Tibial nerve (tissue), 4 donors: ENCODE data around the gene CYB561D2. TPM values are rescaled to one million over a fixed set of nuclear protein-coding genes. Genes with fewer than 3 reads are reported as not detected.

Source experiments
- DNase-seq, 2 donors: peaks; one replicate each; pipeline ENCODE4 v3.0.0-alpha.2; 2019; ENCODE audit warnings: low spot score in 2 of 2
- H3K27ac ChIP-seq, 4 donors: fragments of 200-600 bp; sonication (generic) in 3 of 4; one replicate each; pipeline ENCODE4 v1.5.1; 2017 to 2019; ENCODE audit warnings: mild to moderate bottlenecking in 1 of 4
- H3K27me3 ChIP-seq, 2 donors: fragments of 200-600 bp; sonication (generic) in 1 of 2; one replicate each; pipeline versions ENCODE4 v1.5.1 to v1.6.0; 2017 to 2019
- H3K36me3 ChIP-seq, 3 donors: fragments of 200-600 bp; sonication (generic); one replicate each; pipeline ENCODE4 v1.5.1; 2018 to 2019
- H3K4me1 ChIP-seq, 4 donors: fragments of 200-600 bp; sonication (generic) in 3 of 4; one replicate each; pipeline ENCODE4 v1.5.1; 2017 to 2019
- H3K4me3 ChIP-seq, 4 donors: fragments of 200-600 bp; sonication (generic) in 3 of 4; one replicate each; pipeline ENCODE4 v1.5.1; 2017 to 2019; ENCODE audit warnings: mild to moderate bottlenecking in 1 of 4, moderate library complexity in 1 of 4
- H3K9me3 ChIP-seq, 4 donors: fragments of 200-600 bp; sonication (generic) in 3 of 4; one replicate each; pipeline ENCODE4 v1.5.1; 2017 to 2019
- EP300 ChIP-seq, 2 donors: sonication (generic); formaldehyde crosslinking; IDR thresholded peaks; one replicate each; pipeline ENCODE4 v1.6.1; 2017; ENCODE audit warnings: antibody characterized with exemption in 2 of 2, mild to moderate bottlenecking in 1 of 2
- POLR2A ChIP-seq, 2 donors: fragments of 450-650 bp; IDR thresholded peaks; one replicate each; pipeline ENCODE4 v1.6.1; 2017; ENCODE audit warnings: antibody characterized with exemption in 2 of 2, mild to moderate bottlenecking in 2 of 2, moderate library complexity in 2 of 2
- WGBS, 2 donors: methylation state at CpG; one replicate each; pipeline ENCODE4 v1.1.5; 2018; 5-methylcytosine and 5-hydroxymethylcytosine counted together
- total RNA-seq, 4 donors: library from RNA; depleted of rRNA; stranded (reverse); fragments of >200 nt; gene quantifications; one replicate each; pipeline ENCODE4 v1.1.0, GENCODE V29; 2016
- TF ChIP-seq, protein P1 (sequence below), 5 experiments: fragments of 200-600 bp in 3 of 5; fragments of 450-650 bp in 2 of 5; sonication (generic) in 3 of 5; IDR thresholded peaks; one replicate each; pipeline ENCODE4 v1.5.1; 2016 to 2019; ENCODE audit warnings: antibody characterized with exemption in 5 of 5, mild to moderate bottlenecking in 3 of 5, moderate library complexity in 2 of 5

The CYB561D2 gene
- total RNA-seq, 4 donors from 2014 or later = 16.2 to 21.6 (median 19.2) TPM

GRCh38 chr3:50396502-50396901, 45.8 kb downstream of the CYB561D2 start:
- WGBS, 2 donors = 89 to 92% methylated on average over 9 to 10 of the region's 10 CpGs
- Histone ChIP-seq H3K4me3 (no peak overlapping the region), H3K27me3 (no peaks in the 10 kb centered on the region), H3K4me1 (peaks cover 0 to 5% (median 0%) of the 10 kb centered on the region in 4 donors), H3K36me3 (no peaks in the 10 kb centered on the region), H3K27ac (no peak overlapping the region), H3K9me3 (no peaks in the 10 kb centered on the region)
- DNase-seq = no peak
- TF ChIP-seq, protein P1, sequence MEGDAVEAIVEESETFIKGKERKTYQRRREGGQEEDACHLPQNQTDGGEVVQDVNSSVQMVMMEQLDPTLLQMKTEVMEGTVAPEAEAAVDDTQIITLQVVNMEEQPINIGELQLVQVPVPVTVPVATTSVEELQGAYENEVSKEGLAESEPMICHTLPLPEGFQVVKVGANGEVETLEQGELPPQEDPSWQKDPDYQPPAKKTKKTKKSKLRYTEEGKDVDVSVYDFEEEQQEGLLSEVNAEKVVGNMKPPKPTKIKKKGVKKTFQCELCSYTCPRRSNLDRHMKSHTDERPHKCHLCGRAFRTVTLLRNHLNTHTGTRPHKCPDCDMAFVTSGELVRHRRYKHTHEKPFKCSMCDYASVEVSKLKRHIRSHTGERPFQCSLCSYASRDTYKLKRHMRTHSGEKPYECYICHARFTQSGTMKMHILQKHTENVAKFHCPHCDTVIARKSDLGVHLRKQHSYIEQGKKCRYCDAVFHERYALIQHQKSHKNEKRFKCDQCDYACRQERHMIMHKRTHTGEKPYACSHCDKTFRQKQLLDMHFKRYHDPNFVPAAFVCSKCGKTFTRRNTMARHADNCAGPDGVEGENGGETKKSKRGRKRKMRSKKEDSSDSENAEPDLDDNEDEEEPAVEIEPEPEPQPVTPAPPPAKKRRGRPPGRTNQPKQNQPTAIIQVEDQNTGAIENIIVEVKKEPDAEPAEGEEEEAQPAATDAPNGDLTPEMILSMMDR (IDR thresholded peaks at IDR 0.05) = no peak
- TF ChIP-seq POLR2A (IDR thresholded peaks at IDR 0.05) = no peak
- TF ChIP-seq EP300 (IDR thresholded peaks at IDR 0.05) = no peak

DNA sequence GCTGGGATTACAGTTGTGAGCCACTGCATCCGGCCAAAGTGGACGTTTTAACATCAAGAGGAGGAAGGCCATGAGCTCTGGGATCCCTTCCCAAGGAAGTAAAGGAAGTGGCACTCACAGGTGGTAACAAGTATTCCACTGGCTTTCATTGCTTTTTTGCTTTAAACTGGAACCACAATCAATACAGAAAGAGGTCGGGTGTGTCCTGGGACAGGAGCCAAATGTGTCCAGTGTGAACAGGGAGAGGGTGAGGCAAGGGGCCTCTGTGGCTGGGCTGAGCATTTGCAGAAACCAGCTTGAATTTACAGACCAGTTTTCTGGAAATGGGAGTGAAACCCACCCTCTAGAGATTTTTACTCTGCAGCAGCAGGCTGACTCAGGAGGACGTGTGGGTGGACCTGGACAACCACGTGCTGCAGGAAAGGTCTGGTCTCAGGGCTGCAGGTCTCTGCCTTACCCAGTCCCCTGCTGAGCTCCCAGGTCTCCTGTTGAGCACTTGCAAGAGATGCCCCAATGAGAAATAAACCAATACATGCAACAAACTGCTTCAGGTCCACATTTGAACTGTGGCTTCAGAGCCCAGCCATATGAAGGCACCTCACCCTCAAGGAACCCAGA, 51.4 kb downstream of the CYB561D2 start:
- H3K27me3 ChIP-seq = no peaks in the 10 kb centered on the region
- TF ChIP-seq, protein P1 (IDR thresholded peaks at IDR 0.05) = no peak
- no peak for TF ChIP-seq EP300 (IDR thresholded peaks at IDR 0.05)
- no peak for TF ChIP-seq POLR2A (IDR thresholded peaks at IDR 0.05)
- no peaks in the 10 kb centered on the region for H3K4me1 ChIP-seq
- 32 to 35% methylated on average over 5 of the region's 5 CpGs for WGBS, 2 donors
- H3K9me3 ChIP-seq = no peaks in the 10 kb centered on the region
- no peak for DNase-seq
- H3K27ac ChIP-seq = no peak overlapping the region
- H3K36me3 ChIP-seq = no peaks in the 10 kb centered on the region
- H3K4me3 ChIP-seq = no peak overlapping the region

Other genes with a start within 250 kb of the CYB561D2 start
- gene SEMA3F, start 195.5 kb upstream of the CYB561D2 start, total RNA-seq = 10 to 100 TPM; 14.4 to 58.5 (median 17.4) TPM
- gene GNAT1, start 159.3 kb upstream of the CYB561D2 start, total RNA-seq = not detected
- 1 to 10 TPM in 2 of 4 donors, under 1 TPM in 2; 0.21 to 8.1 (median 1.5) TPM for gene SLC38A3, start 145.6 kb upstream of the CYB561D2 start, total RNA-seq
- 100 to 1,000 TPM; 201 to 265 (median 243) TPM for gene GNAI2, start 114.7 kb upstream of the CYB561D2 start, total RNA-seq
- 100 to 1,000 TPM; 251 to 334 (median 261) TPM for gene SEMA3B, start 81.7 kb upstream of the CYB561D2 start, total RNA-seq
- 1 to 10 TPM; 2.0 to 3.1 (median 2.5) TPM for gene LSMEM2, start 71.8 kb upstream of the CYB561D2 start, total RNA-seq
- 100 to 1,000 TPM in 1 of 4 donors, 10 to 100 TPM in 3; 42.0 to 129 (median 56.2) TPM for gene IFRD2, start 58.4 kb upstream of the CYB561D2 start, total RNA-seq
- 10 to 100 TPM in 1 of 4 donors, 1 to 10 TPM in 3; 1.2 to 17.9 (median 1.8) TPM for gene HYAL3, start 51.5 kb upstream of the CYB561D2 start, total RNA-seq
- 10 to 100 TPM; 12.6 to 24.3 (median 15.9) TPM for gene NAA80, start 51.5 kb upstream of the CYB561D2 start, total RNA-seq
- 10 to 100 TPM; 16.5 to 26.5 (median 20.8) TPM for gene HYAL1, start 47.3 kb upstream of the CYB561D2 start, total RNA-seq
- gene HYAL2, start 28.1 kb upstream of the CYB561D2 start, total RNA-seq = 100 to 1,000 TPM in 2 of 4 donors, 10 to 100 TPM in 2; 86.9 to 169 (median 129) TPM
- gene TUSC2, start 22.6 kb upstream of the CYB561D2 start, total RNA-seq = 10 to 100 TPM; 19.0 to 31.9 (median 20.8) TPM
- 10 to 100 TPM; 77.4 to 99.0 (median 82.6) TPM for gene RASSF1, start 10.0 kb upstream of the CYB561D2 start, total RNA-seq
- 1 to 10 TPM in 2 of 4 donors, under 1 TPM in 1, not detected in 1; 0.30 to 1.7 (median 1.3) TPM for gene ZMYND10, start 5.1 kb upstream of the CYB561D2 start, total RNA-seq
- gene NPRL2, start 87 bp upstream of the CYB561D2 start, total RNA-seq = 10 to 100 TPM; 22.7 to 35.2 (median 27.2) TPM
- gene TMEM115, start 8.7 kb downstream of the CYB561D2 start, total RNA-seq = 10 to 100 TPM; 56.7 to 72.4 (median 68.2) TPM
- gene CACNA2D2, start 152.8 kb downstream of the CYB561D2 start, total RNA-seq = 1 to 10 TPM in 2 of 4 donors, under 1 TPM in 2; 0.84 to 2.0 (median 1.2) TPM
- gene C3orf18, start 216.9 kb downstream of the CYB561D2 start, total RNA-seq = 10 to 100 TPM; 12.2 to 21.1 (median 19.1) TPM
- 10 to 100 TPM in 1 of 4 donors, 1 to 10 TPM in 3; 6.9 to 10.2 (median 8.8) TPM for gene HEMK1, start 218.7 kb downstream of the CYB561D2 start, total RNA-seq